Stimulated activated naive CD8-positive, alpha-beta T cell treated with anti-CD3 and anti-CD28 coated beads, Interleukin-15, amount 100 ng/mL, for 72 hours (primary cell): Measurements from ENCODE around the gene HEPACAM2.

Source experiments
- ATAC-seq: fragments of 150-1000 bp; cut with Tn5 transposase; 2 replicates; pipeline ENCODE4 v1.10.0; 2021; ENCODE audit warnings: mild to moderate bottlenecking, moderate library complexity
- DNase-seq, 2 donors: peaks; one replicate each; pipeline ENCODE4 v3.0.0; 2021 to 2022
- H3K27ac Mint-ChIP-seq, 2 donors: one replicate each; pipeline ENCODE4 v1.8.0; 2022; ENCODE audit warnings: mild to moderate bottlenecking in 2 of 2, mixed read lengths in 2 of 2, moderate library complexity in 2 of 2
- H3K27me3 Mint-ChIP-seq: one replicate; pipeline ENCODE4 v1.8.0; 2022; ENCODE audit warnings: mixed read lengths
- H3K4me1 Mint-ChIP-seq: one replicate; pipeline ENCODE4 v1.8.0; 2022; ENCODE audit warnings: mild to moderate bottlenecking, mixed read lengths
- H3K4me3 Mint-ChIP-seq, 2 donors: one replicate each; pipeline ENCODE4 v1.8.0; 2022; ENCODE audit warnings: mild to moderate bottlenecking in 2 of 2, mixed read lengths in 2 of 2, moderate library complexity in 1 of 2
- H3K9me3 Mint-ChIP-seq, 2 donors: one replicate each; pipeline ENCODE4 v1.8.0; 2022; ENCODE audit warnings: mixed read lengths in 2 of 2

HEPACAM2 gene

GRCh38 chr7:93145354-93145753 lies 80.9 kb downstream of the HEPACAM2 start:
- no peak overlapping the region for H3K4me3 Mint-ChIP-seq
- H3K4me1 Mint-ChIP-seq, result peaks cover 38% of the 10 kb centered on the region
- peaks cover 7 to 8% of the 10 kb centered on the region in 2 donors for H3K9me3 Mint-ChIP-seq
- DNase-seq (no peak), ATAC-seq (no peak)
- H3K27me3 Mint-ChIP-seq, result no peaks in the 10 kb centered on the region
- no peak overlapping the region for H3K27ac Mint-ChIP-seq

- DNase-seq (no peak), ATAC-seq (no peak)
- Mint-ChIP-seq H3K4me3 (no peak overlapping the region), H3K27me3 (no peaks in the 10 kb centered on the region), H3K4me1 (peaks cover 14% of the 10 kb centered on the region), H3K9me3 (peaks cover 0 to 7% of the 10 kb centered on the region in 2 donors), H3K27ac (no peak overlapping the region)
Measured at GRCh38 chr7:93142127-93142526, 84.1 kb downstream of the HEPACAM2 start.

GRCh38 chr7:93140582-93141191 lies 85.6 kb downstream of the HEPACAM2 start:
- H3K27me3 Mint-ChIP-seq, result no peaks in the 10 kb centered on the region
- H3K9me3 Mint-ChIP-seq, result peaks cover under 1 to 9% of the 10 kb centered on the region in 2 donors
- DNase-seq (no peak), ATAC-seq (no peak)
- peaks cover 1% of the 10 kb centered on the region for H3K4me1 Mint-ChIP-seq
- H3K27ac Mint-ChIP-seq, result no peak overlapping the region
- no peak overlapping the region for H3K4me3 Mint-ChIP-seq

GRCh38 chr7:93138576-93138975 lies 87.7 kb downstream of the HEPACAM2 start:
- DNase-seq, result no peak
- H3K4me3 Mint-ChIP-seq, result no peak overlapping the region
- no peaks in the 10 kb centered on the region for H3K27me3 Mint-ChIP-seq
- no peak for ATAC-seq
- H3K27ac Mint-ChIP-seq, result no peak overlapping the region
- H3K9me3 Mint-ChIP-seq, result peaks cover 19 to 30% of the 10 kb centered on the region in 2 donors
- H3K4me1 Mint-ChIP-seq, result no peaks in the 10 kb centered on the region
